HepG2 (cell line): ENCODE measurements around the gene C1orf159. TPM values are rescaled to one million over a fixed set of nuclear protein-coding genes. Genes with fewer than 3 reads are reported as not detected.

ENCODE experiments used
- CHCHD3 ChIP-seq: sonication (generic); formaldehyde crosslinking; IDR thresholded peaks from 2 replicates; pipeline ENCODE4 v1.8.0; 2022; ENCODE audit warnings: mild to moderate bottlenecking, missing genetic modification reagents, moderate library complexity
- ESRRA ChIP-seq: sonication (generic); formaldehyde crosslinking; IDR thresholded peaks from 2 replicates; pipeline ENCODE4 v1.5.1; 2020; ENCODE audit warnings: mild to moderate bottlenecking, low read depth, missing genetic modification reagents
- HNRNPLL ChIP-seq: fragments of 200-400 bp; formaldehyde crosslinking; IDR thresholded peaks from 2 replicates; pipeline ENCODE4 v1.6.1; 2017; ENCODE audit warnings: mild to moderate bottlenecking, low read depth, low read length; ENCODE audit not compliant: poor library complexity, severe bottlenecking
- MEIS1 ChIP-seq: sonication (generic); formaldehyde crosslinking; IDR thresholded peaks from 2 replicates; pipeline ENCODE4 v1.9.0; 2021; ENCODE audit warnings: mild to moderate bottlenecking, missing genetic modification reagents, moderate library complexity, borderline replicate concordance
- MEIS2 ChIP-seq: sonication (generic); formaldehyde crosslinking; IDR thresholded peaks from 2 replicates; pipeline ENCODE4 v1.9.0; 2021; ENCODE audit warnings: mild to moderate bottlenecking, missing genetic modification reagents
- PHF8 ChIP-seq: sonication (generic); formaldehyde crosslinking; IDR thresholded peaks from 2 replicates; pipeline ENCODE4 v1.5.0; 2020; ENCODE audit warnings: missing genetic modification reagents
- RAD21 ChIP-seq: fragments of 450-650 bp; formaldehyde crosslinking; IDR thresholded peaks from 2 replicates; pipeline ENCODE4 v1.5.0; 2020; ENCODE audit warnings: mild to moderate bottlenecking
- RNF2 ChIP-seq: fragments of 450-650 bp; conservative IDR thresholded peaks from 2 replicates; pipeline ENCODE4 v1.6.1; 2016; ENCODE audit warnings: low read depth
- SNAPC2 ChIP-seq: sonication (generic); formaldehyde crosslinking; IDR thresholded peaks from 2 replicates; pipeline ENCODE4 v1.8.1; 2022; ENCODE audit warnings: mild to moderate bottlenecking, missing genetic modification reagents
- SRF ChIP-seq: IDR thresholded peaks from 2 replicates; pipeline ENCODE4 v1.6.1; 2011; ENCODE audit warnings: mild to moderate bottlenecking, low read depth, low read length, moderate library complexity
- SSRP1 ChIP-seq: IDR thresholded peaks from 2 replicates; pipeline ENCODE4 v1.6.1; 2016; ENCODE audit warnings: control low read depth
- TOE1 ChIP-seq: sonication (generic); formaldehyde crosslinking; IDR thresholded peaks from 2 replicates; pipeline ENCODE4 v1.4.0; 2020; ENCODE audit warnings: mild to moderate bottlenecking, missing genetic modification reagents
- ZFY ChIP-seq: sonication (generic); formaldehyde crosslinking; IDR thresholded peaks from 2 replicates; pipeline ENCODE4 v1.4.0; 2020; ENCODE audit warnings: missing genetic modification reagents
- ZNF34 ChIP-seq: sonication (generic); formaldehyde crosslinking; IDR thresholded peaks from 2 replicates; pipeline ENCODE4 v1.4.0; 2020; ENCODE audit warnings: mild to moderate bottlenecking, missing genetic modification reagents, borderline replicate concordance
- ZNF343 ChIP-seq: sonication (generic); formaldehyde crosslinking; IDR thresholded peaks from 2 replicates; pipeline ENCODE4 v1.4.0; 2020; ENCODE audit warnings: mild to moderate bottlenecking, missing genetic modification reagents
- ZNF501 ChIP-seq: sonication (generic); formaldehyde crosslinking; IDR thresholded peaks from 2 replicates; pipeline ENCODE4 v1.5.1; 2020; ENCODE audit warnings: mild to moderate bottlenecking, moderate library complexity, missing genetic modification reagents
- ZNF567 ChIP-seq: sonication (generic); formaldehyde crosslinking; IDR thresholded peaks from 2 replicates; pipeline ENCODE4 v1.8.1; 2023; ENCODE audit warnings: mild to moderate bottlenecking, missing genetic modification reagents, borderline replicate concordance
- polyA plus RNA-seq, 8 experiments: library from polyadenylated mRNA; depleted of rRNA in 3 of 8; stranded (reverse) in 7 of 8; unstranded in 1 of 8; fragments of >200 nt; fragmentation: Illumina TruSeq in 4 of 8; extraction: Trizol in 4 of 8; gene quantifications; 2 replicates each; pipeline versions ENCODE4 v1.2.1 to v1.2.3, GENCODE V29; 2011 to 2016; ENCODE audit warnings: low read depth in 4 of 8, missing spikeins in 1 of 8, mixed read lengths in 1 of 8; ENCODE audit not compliant: insufficient read depth in 1 of 8
- total RNA-seq, 5 experiments: library from RNA; depleted of rRNA; stranded (reverse); fragments of >200 nt; fragmentation: Illumina TruSeq; extraction: Trizol; gene quantifications; 2 replicates each; pipeline ENCODE4 v1.2.3, GENCODE V29; 2016; ENCODE audit warnings: low read depth in 1 of 5
- TF ChIP-seq, protein P1 (sequence below): sonication (generic); formaldehyde crosslinking; IDR thresholded peaks from 2 replicates; pipeline ENCODE4 v1.5.1; 2020; ENCODE audit warnings: missing genetic modification reagents, mild to moderate bottlenecking, borderline replicate concordance
- TF ChIP-seq, protein P2 (sequence below): sonication (generic); formaldehyde crosslinking; IDR thresholded peaks from 2 replicates; pipeline ENCODE4 v1.5.0; 2020; ENCODE audit warnings: mild to moderate bottlenecking, missing genetic modification reagents
- TF ChIP-seq, protein P3 (sequence below): sonication (generic); formaldehyde crosslinking; IDR thresholded peaks from 2 replicates; pipeline ENCODE4 v1.4.0; 2020; ENCODE audit warnings: mild to moderate bottlenecking, missing genetic modification reagents
- TF ChIP-seq, protein P4 (sequence below): sonication (generic); formaldehyde crosslinking; IDR thresholded peaks from 2 replicates; pipeline ENCODE4 v1.4.0; 2020; ENCODE audit warnings: missing genetic modification reagents
- TF ChIP-seq, protein P5 (sequence below): IDR thresholded peaks from 2 replicates; pipeline ENCODE4 v1.6.1; 2018; ENCODE audit warnings: missing genetic modification reagents
- TF ChIP-seq, protein P6 (sequence below): IDR thresholded peaks from 2 replicates; pipeline ENCODE4 v1.6.1; 2012; ENCODE audit warnings: inconsistent platforms

The C1orf159 gene
- total and polyA plus RNA-seq, 2 of the 13 experiments (the other 11 are each of a cell fraction or from before 2014, with no cell fraction given): 3.8 to 6.7 TPM

DNA sequence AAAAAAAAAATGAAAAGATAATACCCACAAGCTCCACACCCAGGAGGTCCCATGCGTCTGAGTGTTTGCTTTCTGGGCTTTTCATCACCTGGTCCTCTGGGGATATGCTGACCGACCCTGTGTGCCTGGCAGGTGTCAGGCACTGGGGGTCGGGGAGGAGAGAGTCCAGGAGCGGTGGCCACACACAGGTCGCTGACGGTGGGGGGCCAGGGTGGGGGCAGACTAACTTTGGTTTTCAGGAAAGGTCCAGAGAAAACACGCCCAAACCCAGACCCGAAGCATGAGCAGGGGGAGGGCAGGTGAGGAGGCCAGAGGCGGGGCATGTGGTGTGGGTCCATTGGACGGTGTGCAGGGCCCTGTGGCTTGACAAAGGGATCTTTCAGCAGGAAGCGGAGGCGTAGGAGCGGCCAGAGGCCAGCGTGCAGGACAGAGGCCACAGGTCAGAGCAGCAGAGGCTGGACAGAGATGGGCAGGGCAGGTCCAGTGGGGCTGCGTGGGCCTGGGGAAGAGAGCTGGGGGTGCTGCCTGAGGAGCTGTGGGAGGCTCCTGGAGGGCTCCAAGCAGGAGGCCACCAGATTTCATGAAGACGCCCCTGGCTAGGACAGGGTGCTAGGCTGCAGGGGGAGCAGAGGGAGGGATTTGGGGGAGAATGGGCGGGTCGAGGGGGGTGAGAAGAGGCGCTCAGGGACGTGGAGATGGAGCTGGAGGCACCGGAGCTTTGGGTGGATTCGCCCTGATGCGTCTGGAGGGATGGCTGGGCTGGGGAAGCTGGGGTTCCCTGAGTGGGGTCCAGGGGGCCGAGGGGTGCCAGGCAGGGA lies 57.6 kb downstream of the C1orf159 start (continued):
- no peak for TF ChIP-seq SRF
- peak; percentile 52; the same call in 1 of the 2 replicates for TF ChIP-seq MEIS2 (CRISPR knock-in tag)
- TF ChIP-seq, protein P1, sequence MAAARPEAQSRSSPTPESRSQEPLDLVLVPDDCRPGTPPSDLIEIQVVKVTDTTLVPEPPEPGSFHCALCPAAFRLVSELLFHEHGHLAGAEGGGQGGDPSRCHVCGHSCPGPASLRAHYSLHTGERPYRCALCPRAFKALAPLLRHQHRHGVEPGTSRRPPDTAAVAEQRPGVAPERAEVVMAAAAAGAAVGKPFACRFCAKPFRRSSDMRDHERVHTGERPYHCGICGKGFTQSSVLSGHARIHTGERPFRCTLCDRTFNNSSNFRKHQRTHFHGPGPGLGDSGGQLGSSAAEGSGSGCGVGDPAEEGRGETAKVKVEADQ: no peak
- TF ChIP-seq, protein P2, sequence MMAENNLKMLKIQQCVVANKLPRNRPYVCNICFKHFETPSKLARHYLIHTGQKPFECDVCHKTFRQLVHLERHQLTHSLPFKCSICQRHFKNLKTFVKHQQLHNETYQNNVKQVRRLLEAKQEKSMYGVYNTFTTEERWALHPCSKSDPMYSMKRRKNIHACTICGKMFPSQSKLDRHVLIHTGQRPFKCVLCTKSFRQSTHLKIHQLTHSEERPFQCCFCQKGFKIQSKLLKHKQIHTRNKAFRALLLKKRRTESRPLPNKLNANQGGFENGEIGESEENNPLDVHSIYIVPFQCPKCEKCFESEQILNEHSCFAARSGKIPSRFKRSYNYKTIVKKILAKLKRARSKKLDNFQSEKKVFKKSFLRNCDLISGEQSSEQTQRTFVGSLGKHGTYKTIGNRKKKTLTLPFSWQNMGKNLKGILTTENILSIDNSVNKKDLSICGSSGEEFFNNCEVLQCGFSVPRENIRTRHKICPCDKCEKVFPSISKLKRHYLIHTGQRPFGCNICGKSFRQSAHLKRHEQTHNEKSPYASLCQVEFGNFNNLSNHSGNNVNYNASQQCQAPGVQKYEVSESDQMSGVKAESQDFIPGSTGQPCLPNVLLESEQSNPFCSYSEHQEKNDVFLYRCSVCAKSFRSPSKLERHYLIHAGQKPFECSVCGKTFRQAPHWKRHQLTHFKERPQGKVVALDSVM (CRISPR knock-in tag): peak; percentile 85
- 0 out of 2 replicates have a peak, but pooled peaks have one; percentile 43 for TF ChIP-seq RNF2
- TF ChIP-seq TOE1 (CRISPR knock-in tag): no peak
- TF ChIP-seq ZNF567 (CRISPR knock-in tag): peak; percentile 91; the same call in 1 of the 2 replicates
- TF ChIP-seq, protein P3, sequence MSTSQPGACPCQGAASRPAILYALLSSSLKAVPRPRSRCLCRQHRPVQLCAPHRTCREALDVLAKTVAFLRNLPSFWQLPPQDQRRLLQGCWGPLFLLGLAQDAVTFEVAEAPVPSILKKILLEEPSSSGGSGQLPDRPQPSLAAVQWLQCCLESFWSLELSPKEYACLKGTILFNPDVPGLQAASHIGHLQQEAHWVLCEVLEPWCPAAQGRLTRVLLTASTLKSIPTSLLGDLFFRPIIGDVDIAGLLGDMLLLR (CRISPR knock-in tag): peak; percentile 80; the same call in 1 of the 2 replicates
- TF ChIP-seq SSRP1 (CRISPR knock-in tag): no peak
- TF ChIP-seq SNAPC2: no peak
- TF ChIP-seq CHCHD3: no peak
- 0 out of 2 replicates have a peak, but pooled peaks have one; percentile 24 for TF ChIP-seq ZNF34 (CRISPR knock-in tag)
- TF ChIP-seq, protein P4, sequence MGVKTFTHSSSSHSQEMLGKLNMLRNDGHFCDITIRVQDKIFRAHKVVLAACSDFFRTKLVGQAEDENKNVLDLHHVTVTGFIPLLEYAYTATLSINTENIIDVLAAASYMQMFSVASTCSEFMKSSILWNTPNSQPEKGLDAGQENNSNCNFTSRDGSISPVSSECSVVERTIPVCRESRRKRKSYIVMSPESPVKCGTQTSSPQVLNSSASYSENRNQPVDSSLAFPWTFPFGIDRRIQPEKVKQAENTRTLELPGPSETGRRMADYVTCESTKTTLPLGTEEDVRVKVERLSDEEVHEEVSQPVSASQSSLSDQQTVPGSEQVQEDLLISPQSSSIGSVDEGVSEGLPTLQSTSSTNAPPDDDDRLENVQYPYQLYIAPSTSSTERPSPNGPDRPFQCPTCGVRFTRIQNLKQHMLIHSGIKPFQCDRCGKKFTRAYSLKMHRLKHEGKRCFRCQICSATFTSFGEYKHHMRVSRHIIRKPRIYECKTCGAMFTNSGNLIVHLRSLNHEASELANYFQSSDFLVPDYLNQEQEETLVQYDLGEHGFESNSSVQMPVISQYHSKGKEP (CRISPR knock-in tag): no peak
- no peak; the same call in 1 of the 2 replicates for TF ChIP-seq MEIS1 (CRISPR knock-in tag)
- peak; percentile 69 for TF ChIP-seq HNRNPLL
- 0 out of 2 replicates have a peak, but pooled peaks have one; percentile 26 for TF ChIP-seq ZFY
- peak; percentile 80 for TF ChIP-seq ESRRA
- TF ChIP-seq RAD21 (CRISPR knock-in tag): no peak
- peak; percentile 85; the same call in 1 of the 2 replicates for TF ChIP-seq ZNF343
- TF ChIP-seq, protein P5, sequence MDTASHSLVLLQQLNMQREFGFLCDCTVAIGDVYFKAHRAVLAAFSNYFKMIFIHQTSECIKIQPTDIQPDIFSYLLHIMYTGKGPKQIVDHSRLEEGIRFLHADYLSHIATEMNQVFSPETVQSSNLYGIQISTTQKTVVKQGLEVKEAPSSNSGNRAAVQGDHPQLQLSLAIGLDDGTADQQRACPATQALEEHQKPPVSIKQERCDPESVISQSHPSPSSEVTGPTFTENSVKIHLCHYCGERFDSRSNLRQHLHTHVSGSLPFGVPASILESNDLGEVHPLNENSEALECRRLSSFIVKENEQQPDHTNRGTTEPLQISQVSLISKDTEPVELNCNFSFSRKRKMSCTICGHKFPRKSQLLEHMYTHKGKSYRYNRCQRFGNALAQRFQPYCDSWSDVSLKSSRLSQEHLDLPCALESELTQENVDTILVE (CRISPR knock-in tag): no peak
- peak; percentile 38; the same call in 1 of the 2 replicates for TF ChIP-seq PHF8
- TF ChIP-seq ZNF501 (CRISPR knock-in tag): peak; percentile 60; the same call in 1 of the 2 replicates
- TF ChIP-seq, protein P6, sequence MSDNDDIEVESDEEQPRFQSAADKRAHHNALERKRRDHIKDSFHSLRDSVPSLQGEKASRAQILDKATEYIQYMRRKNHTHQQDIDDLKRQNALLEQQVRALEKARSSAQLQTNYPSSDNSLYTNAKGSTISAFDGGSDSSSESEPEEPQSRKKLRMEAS: peak; percentile 90
